Stimulated activated CD4-positive, alpha-beta T cell treated with anti-CD3 and anti-CD28 coated beads, Interleukin-15, amount 100 ng/mL, for 24 hours (primary cell): ENCODE measurements around the gene WHRN.

ENCODE experiments used
- DNase-seq: peaks from one replicate; pipeline ENCODE4 v3.0.0-alpha.2; 2020

WHRN gene

GRCh38 chr9:114489928-114490327 is 15.3 kb downstream of the WHRN start:
- DNase-seq: no peak

DNA sequence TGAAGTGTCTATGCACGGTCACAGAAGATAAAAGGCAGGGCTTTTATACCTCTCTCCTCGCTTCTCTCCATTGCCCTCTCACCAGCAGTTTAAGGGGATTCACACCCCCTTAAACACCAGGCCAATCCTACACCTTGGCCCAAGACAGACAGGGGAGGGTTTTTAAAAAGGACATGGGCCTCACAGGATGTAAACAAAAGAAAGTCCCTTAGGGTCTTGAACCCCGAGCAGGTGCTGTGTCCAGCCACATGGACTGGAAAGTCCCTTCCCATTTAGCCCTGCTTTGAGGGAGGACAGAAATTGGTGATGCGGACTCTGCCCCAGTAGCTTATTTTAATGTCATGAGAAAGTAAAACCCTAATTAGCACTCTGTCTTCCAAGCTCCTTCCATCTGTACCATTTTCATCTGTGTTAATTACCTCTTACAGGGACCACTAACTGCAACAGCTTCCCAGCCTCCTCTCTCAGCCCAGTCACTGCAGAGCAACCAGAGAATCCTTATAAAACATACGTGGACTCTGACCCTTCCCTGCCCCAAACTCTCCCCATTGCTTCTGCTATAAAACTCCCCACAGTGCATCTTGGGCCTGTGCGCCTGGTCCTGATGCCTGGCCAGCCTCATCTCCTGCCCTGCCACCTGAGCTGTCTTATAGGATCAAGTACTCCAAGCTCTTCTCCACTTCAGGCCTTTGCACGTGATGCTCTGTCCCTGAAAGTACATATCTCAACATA is 16.7 kb downstream of the WHRN start:
- no peak for DNase-seq

DNA sequence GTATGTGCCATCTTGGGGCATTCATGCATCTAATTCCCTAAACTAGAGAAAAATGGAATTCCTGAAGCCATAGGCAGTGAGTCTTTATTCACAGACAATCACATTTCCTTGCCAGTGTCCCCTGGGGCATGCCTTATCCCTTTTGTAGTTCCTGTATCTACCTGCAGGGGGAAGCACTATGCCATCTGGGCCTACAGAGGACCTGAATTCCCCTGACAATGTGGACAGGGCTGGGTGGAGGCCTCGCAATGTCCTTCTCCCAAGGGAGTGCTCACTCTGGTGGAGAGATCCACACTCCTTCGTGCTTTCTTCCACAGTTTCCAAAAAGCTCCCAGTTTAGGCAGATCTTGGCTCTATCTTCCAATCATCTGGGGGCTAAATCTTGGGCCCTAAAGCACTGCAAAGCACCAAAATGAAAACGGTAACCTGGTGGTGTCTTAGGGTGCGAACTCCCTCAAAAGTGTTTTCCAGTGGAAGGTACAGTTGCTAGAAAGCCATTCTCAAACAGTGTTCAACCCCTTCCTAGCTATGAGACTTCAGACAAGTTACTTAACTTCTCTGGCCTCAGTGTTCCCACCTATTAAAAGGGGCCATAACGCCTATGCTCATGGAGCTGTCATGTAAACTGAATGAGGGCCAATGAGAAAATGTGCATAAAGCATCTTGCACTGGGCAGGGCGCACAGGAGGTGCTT is 17.5 kb downstream of the WHRN start:
- DNase-seq: peak; percentile 71

GRCh38 chr9:114486205-114486963 is 18.9 kb downstream of the WHRN start:
- peak; percentile 15 for DNase-seq

DNA sequence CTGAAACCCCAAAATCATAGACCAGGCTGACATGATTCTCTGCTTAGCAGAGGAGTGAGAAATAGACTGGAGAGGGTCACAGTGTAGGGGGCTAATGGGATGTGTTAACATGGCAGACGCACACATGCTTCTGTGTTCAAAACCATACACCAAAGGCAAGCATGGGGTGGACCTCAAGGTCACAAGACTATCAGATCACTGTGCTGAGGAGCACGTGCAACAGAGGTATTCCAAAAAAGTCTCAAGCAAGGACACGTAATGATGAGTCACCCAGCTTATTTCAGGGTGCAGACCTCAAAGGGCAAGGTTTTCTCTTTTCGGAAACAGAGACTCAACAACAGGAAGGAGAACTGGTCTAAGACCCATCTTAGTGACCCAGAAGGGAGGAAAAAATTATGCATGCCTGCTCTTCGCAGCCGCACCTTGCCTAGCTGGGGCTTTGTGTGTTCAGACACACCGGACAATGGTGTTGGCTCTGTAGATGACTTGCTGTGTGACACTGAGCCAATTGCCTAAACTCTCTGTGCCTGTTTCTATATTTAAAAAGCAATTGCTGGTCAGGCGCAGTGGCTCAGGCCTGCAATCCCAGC is 20.3 kb downstream of the WHRN start:
- peak; percentile 64 for DNase-seq

GRCh38 chr9:114484215-114484853 is 20.9 kb downstream of the WHRN start:
- no peak for DNase-seq

DNA sequence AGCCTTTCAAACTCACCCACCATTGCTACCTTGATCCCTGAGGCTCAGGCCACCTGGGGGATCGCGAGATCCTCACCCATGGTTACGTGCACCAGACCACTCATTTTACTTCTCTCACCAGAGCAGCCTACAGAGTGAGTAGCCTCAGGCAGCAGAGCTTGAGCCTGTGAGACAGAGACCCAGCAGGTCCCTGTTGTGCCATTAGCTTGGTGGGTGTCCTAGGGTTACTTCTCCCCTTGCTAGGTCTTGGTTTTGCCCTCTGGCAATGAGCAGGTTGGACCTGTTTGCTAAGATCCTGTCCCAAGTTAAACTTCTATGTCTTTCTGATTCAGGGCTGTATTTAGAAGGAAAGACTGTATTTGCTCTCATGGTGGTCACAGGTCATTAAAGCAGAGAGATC is 21.8 kb downstream of the WHRN start:
- no peak for DNase-seq

DNA sequence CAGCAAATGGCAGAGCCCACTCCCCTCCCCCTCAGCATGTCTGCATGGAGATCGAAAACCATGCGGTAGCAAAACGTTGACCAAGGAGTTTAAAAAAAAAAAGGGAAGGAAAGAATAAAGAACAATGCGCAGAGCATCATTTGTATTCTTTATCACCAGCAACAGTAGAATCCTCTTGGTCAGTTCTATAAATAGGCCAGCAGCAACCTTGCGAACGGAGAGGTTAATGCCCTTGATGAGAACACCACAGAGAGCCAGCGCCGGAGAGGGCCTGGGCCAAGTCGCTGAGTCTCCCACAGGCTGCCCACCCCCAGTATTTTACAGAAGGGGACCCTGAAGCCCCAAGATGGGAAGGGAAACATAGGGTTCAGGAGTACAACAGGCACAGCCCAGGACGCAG is 22.7 kb downstream of the WHRN start:
- no peak for DNase-seq

GRCh38 chr9:114481789-114482188 is 23.5 kb downstream of the WHRN start:
- no peak for DNase-seq

DNA sequence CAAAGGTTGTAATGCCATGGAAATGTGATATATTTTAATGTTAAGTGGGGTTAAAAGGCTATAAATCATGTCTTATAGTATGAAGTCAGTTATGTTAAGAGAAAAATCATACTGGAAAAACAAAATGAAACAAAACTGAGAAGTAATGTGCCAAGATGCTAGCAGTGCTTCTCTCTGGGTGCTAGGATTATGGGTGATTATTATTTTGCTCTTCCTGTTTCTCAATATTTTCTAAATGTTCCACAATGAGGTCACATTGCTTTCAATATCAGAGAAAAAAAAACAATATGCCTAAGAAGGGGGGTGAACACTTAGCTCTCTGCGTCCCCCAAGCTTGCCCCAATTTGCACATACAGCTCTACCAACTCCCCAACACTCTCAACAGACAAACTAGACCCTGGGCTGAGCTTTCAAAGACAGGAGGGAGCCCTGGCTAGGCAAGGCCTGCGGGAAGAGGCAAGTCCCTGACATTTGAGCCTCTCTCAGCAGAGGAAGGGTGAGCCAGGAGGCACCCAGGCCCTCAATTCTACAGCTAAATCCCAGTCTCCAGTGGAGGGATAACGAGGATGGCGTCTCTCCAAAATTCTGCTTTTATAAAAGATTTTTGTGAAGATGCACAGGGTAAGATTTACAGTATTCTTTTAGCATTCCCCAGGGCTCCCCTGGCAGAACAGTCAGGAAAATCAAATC is 24.4 kb downstream of the WHRN start:
- no peak for DNase-seq

GRCh38 chr9:114478871-114479270 is 26.4 kb downstream of the WHRN start:
- no peak for DNase-seq

DNA sequence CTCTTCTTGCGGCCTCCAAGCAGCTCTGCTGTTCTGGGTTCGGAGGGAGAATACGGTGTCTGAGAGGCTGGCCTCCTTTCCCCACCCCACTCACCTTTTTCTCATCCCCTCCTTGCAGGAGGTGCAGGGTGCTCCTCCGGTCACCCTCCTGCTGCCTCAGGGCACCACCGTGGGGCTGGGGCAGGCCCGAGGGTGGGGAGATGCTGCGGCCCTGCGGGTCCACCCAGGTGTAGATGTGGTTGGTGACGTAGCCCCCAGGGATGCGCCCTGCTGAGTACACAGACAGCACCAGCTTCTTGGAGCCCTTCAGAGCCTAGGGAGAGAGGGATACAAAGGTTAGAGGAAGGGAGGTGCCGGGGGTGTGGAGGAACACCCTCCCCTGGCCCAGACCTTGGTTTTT is 26.8 kb downstream of the WHRN start:
- no peak for DNase-seq

GRCh38 chr9:114477642-114478041 is 27.6 kb downstream of the WHRN start:
- DNase-seq: no peak

DNA sequence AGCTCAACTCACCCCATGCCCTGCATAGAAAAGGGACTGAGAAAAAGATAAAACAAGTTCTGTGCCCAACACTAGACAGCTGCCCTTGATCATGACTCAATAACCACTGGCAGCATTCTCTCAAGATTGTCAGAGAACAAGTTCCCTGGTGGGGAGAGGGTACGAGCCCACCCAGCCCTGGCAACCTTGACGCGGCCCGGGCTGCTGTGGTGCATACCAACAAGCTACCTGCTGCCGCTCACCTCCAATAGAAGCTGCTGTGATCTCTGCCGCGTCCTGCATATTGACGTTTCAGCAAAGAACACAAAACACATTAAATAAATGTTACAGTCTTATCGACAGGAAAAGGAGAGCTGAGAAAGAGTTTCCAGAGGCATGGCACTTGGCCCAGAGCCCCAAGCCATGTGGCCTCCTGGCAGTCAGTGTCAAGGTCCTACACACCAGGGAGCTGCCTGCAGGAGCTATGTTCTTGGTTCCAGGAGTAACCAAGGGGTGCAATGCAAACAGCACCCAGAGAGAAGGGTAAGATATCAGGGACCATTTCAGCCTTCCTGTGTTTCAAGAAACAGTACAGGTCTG is 28.3 kb downstream of the WHRN start:
- no peak for DNase-seq

DNA sequence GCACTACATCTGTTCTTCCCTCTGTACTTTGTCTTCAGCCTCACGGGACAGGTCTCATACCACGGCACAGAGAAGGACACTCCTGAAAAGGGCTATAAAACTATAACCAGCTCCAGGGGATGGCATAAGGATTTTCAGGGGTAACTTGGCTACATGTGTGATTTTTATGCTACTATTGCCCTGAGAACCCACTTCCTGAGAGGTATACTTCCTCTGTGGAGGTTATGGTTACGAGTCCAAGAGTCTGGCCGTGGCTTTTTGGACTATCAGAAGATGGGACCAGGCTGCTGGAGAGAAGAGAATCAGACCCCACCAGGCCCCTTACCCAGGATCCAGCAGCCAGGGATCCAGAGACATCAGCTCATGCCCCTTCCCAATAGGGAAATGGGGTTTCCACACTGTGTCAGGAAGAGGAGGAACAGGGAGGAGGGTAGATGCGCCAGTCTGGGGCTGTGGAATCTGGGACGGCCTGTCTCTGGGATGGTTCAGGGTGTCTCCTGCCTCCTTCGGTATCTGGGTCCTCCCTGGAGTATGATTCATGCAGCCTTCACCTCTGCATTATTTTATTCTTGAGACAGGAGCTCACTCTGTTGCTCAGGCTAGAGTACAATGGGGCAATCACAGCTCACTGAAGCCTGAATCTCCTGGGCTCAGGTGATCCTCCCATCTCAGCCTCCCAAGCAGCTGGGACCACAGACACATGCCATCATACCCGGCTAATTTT is 29.7 kb downstream of the WHRN start:
- DNase-seq: no peak

DNA sequence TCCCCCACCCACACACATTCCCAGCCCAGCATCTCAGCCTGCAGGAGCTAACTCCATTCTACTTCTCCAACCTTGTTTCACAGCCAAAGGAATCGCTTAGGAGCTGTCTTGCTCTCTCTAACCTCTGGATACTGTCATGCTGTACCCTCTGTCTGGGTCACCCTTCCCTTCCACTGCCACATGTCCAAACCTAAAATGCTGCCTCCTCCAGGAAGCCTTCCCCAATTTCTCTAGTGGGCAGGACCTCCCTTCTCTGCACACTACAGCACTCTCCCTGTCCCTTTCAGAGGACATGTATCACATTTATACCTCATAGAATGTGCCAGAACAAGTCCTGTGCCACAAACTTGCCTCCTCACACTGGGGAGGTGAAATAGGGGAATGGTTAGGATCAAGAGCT is 30.8 kb downstream of the WHRN start:
- DNase-seq: no peak

GRCh38 chr9:114473447-114473801 is 31.8 kb downstream of the WHRN start:
- DNase-seq: no peak

DNA sequence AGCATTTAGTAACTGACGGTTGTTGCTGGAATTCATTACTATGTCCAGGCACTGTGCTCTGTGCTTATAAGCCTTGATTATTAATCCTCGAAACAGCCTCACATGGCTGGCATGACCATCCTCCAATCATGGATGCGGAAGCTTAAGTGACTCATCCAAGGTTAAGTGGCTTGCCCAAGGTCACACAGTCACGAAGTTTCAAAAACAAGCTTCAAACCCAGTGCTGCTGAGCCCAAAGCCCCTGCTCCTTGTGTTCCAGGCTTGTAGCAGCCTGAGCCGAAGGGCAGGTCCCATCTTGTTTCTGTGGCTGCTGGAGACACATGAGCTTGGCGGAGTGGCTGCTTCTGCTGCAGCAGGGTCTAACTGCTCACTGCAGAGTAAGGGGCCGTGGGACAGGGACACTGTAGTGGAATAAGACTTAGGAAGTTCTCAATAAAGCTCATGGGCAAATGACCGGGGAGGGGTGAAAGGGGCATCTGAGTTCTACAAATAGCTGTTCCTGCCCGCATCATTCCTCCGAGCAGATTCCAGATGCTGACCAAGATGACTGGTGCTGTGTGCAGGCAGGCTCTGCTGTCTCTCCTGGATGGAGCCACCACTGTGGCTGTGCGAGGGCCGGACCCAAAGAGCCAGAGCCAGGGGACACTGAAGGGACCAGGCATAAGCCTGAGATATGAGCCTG is 32.4 kb downstream of the WHRN start:
- no peak for DNase-seq

GRCh38 chr9:114471157-114471556 is 34.1 kb downstream of the WHRN start:
- DNase-seq: no peak

GRCh38 chr9:114470581-114470980 is 34.7 kb downstream of the WHRN start:
- no peak for DNase-seq

- DNase-seq: no peak
Measured at GRCh38 chr9:114470121-114470520, 35.2 kb downstream of the WHRN start.
